Heart right ventricle (tissue), 16 donors: ENCODE results near the gene MYO7B. TPM values are rescaled to one million over a fixed set of nuclear protein-coding genes. Genes with fewer than 3 reads are reported as not detected.

ENCODE experiments used
- ATAC-seq, 8 donors: fragments of 200-7000 bp; cut with Tn5 transposase; one replicate each; pipeline ENCODE4 v1.9.1; 2020; ENCODE audit warnings: mild to moderate bottlenecking in 8 of 8, moderate library complexity in 8 of 8, moderate number of reproducible peaks in 1 of 8
- DNase-seq, 2 donors: peaks; one replicate each; pipeline ENCODE4 v3.0.0-alpha.2; 2020
- H3K27ac ChIP-seq, 10 donors: fragments of 200-600 bp; sonication (generic) in 2 of 10; one replicate each; pipeline versions ENCODE4 v1.5.0 to v1.8.0; 2020 to 2022; ENCODE audit warnings: mild to moderate bottlenecking in 3 of 10
- H3K27me3 ChIP-seq, 7 donors: fragments of 200-600 bp; one replicate each; pipeline ENCODE4 v1.8.0; 2021 to 2022; ENCODE audit warnings: mild to moderate bottlenecking in 2 of 7
- H3K36me3 ChIP-seq, 9 donors: fragments of 200-600 bp; sonication (generic) in 1 of 9; one replicate each; pipeline versions ENCODE4 v1.5.0 to v1.8.0; 2020 to 2022; ENCODE audit warnings: mild to moderate bottlenecking in 2 of 9
- H3K4me1 ChIP-seq, 9 donors: fragments of 200-600 bp; sonication (generic) in 1 of 9; one replicate each; pipeline versions ENCODE4 v1.5.0 to v1.8.0; 2020 to 2022; ENCODE audit warnings: mild to moderate bottlenecking in 4 of 9
- H3K4me3 ChIP-seq, 10 donors: fragments of 200-600 bp; sonication (generic) in 2 of 10; one replicate each; pipeline versions ENCODE4 v1.5.0 to v1.8.0; 2020 to 2022; ENCODE audit warnings: mild to moderate bottlenecking in 7 of 10, moderate library complexity in 2 of 10
- H3K9me3 ChIP-seq, 11 donors: fragments of 200-600 bp in 10 of 11; sonication (generic) in 2 of 11; one replicate each; pipeline versions ENCODE4 v1.5.0 to v1.8.0; 2013 to 2022; ENCODE audit warnings: mild to moderate bottlenecking in 2 of 11, control low read depth in 1 of 11, moderate library complexity in 1 of 11
- CTCF ChIP-seq, 9 donors: fragments of 200-600 bp; sonication (generic) in 2 of 9; IDR thresholded peaks; one replicate each; pipeline versions ENCODE4 v1.5.0 to v1.8.0; 2021 to 2022; ENCODE audit warnings: antibody characterized with exemption in 9 of 9, mild to moderate bottlenecking in 5 of 9, moderate library complexity in 1 of 9
- WGBS, 2 donors: extraction: QIAGEN DNeasy Blood & Tissue Kit; methylation state at CpG; one replicate each; pipeline ENCODE4 v1.1.7; 2013; ENCODE audit warnings: inconsistent platforms in 1 of 2; 5-methylcytosine and 5-hydroxymethylcytosine counted together
- intact Hi-C, 10 donors: fragments of 100-400 bp; cut with DNase I; formaldehyde crosslinking; loops; one replicate each; pipeline versions ENCODE4 v1.11.1 to v1.14.2; 2022
- polyA plus RNA-seq, 2 donors: library from polyadenylated mRNA; stranded (reverse); fragments of 200-250 nt; gene quantifications; one replicate each; pipeline ENCODE4 v1.2.3, GENCODE V29; 2013
- total RNA-seq, 10 donors: library from RNA; stranded (reverse); fragmentation: NEBNext Ultra II Directional in 3 of 10; extraction: Animal tissue kit (Norgen Biotek cat#: 25700) in 3 of 10; gene quantifications; one replicate each; pipeline versions ENCODE4 v1.2.1 to v1.2.4, GENCODE V29; 2021 to 2023
- donor health status: Arrhythmogenic right ventricular cardiomyopathy.
- donor health status: ischemic (EF 13 %, LVEDD 7.1; RV severe dilation, severe dysfunction).
- donor health status: healthy with polysubstance abuse.
- donor health status: DM: no; HTN: yes; CAD: no.
- donor health status: DM: no; HTN: no; CAD: no.
- donor health status: ischemic (EF 25% LVEDD 6.9; RV normal size, moderate dysfunction).
- donor health status: ischemic (EF 25% LVEDD 5.7; RV mildly dilated, moderate dysfunction).
- donor health status: healthy.
- donor health status: DM: yes; HTN: yes; CAD: no.
- donor health status: Ischemic cardiomyopathy.
- donor health status: ischemic (EF 35%, LVEDD 5.7; RV mildly dilated, moderate dysfunction).
- donor health status: nonischemic (EF 11% LVEDD 7.7; RV severe dilation, severe dysfunction).
- donor health status: DM: yes; HTN: yes; CAD: no.
- donor health status: PGD.
- donor health status: ischemic (EF 29% LVEDD 5.4; RV normal size, mild dysfunction).
- donor health status: nonischemic (EF 23%, LVEDD 6.1; RV moderate dilation, normal function).

Gene MYO7B
- total and polyA plus RNA-seq, 12 donors, result 0.42 to 2.3 (median 0.90) TPM

- no peaks in the 10 kb centered on the region for H3K4me1 ChIP-seq
- peaks cover 0 to 18% (median 6%) of the 10 kb centered on the region in 11 donors for H3K9me3 ChIP-seq
- H3K4me3 ChIP-seq, result no peak overlapping the region
- H3K27me3 ChIP-seq, result peaks cover 0 to 4% (median 0%) of the 10 kb centered on the region in 7 donors
- 84 to 89% methylated on average over 2 of the region's 2 CpGs for WGBS, 2 donors
- intact Hi-C loops, result no loop called here
- H3K36me3 ChIP-seq, result no peaks in the 10 kb centered on the region
- no peak overlapping the region for H3K27ac ChIP-seq
- DNase-seq (no peak), ATAC-seq (no peak)
- no peak for TF ChIP-seq CTCF (IDR thresholded peaks at IDR 0.05)
Measured at GRCh38 chr2:127552846-127553245, 17.4 kb downstream of the MYO7B start.

DNA sequence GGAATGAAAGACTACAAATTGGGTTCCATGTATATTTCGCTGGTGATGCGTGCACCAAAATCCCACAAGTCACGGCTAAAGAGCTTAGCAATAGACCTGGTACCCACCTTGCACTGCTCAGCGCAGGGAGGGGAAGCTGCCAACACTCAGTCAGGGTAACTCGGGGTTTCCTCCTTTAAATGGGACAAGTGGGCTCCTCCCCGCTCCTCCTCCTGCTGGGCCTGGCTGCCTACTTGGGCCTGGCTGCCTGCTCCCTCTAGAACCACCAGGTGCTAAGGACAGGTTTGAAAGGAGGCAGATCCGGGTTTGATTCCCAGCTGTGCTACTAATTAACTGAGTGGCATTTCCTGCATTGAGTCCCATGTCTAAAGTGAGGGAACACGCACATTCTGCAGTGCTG lies 23.4 kb downstream of the MYO7B start:
- no peak for TF ChIP-seq CTCF (IDR thresholded peaks at IDR 0.05)
- DNase-seq, result no peak
- WGBS, 2 donors, result 81 to 84% methylated on average over 8 of the region's 8 CpGs

DNA sequence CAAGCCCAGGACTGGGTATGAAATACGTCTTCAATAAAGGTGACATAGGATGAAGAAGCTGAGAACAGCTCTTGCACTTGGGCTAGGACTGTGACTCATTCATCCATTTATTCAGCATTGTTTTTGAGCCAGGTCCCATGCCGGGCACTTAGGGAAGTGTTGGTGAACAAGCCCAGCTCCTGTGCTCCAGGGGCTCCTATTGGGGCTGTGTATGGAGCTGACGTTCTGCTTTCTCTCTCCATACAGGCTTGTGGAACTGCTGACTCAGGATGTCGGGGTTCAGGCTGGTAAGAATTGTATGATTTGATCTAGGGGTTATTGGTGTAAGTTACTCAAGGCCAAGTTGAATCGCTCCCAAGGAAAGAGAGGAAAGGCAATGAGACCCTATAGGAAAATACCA lies 24.0 kb downstream of the MYO7B start:
- Histone ChIP-seq H3K4me1 (peaks cover 0 to 11% (median 0%) of the 10 kb centered on the region in 9 donors), H3K27me3 (no peaks in the 10 kb centered on the region), H3K27ac (no peak overlapping the region), H3K9me3 (peaks cover 0 to 23% (median 6%) of the 10 kb centered on the region in 11 donors), H3K4me3 (no peak overlapping the region), H3K36me3 (no peaks in the 10 kb centered on the region)
- no peak for DNase-seq
- ATAC-seq, result no peak
- intact Hi-C loops, result no loop called here
- WGBS, 2 donors, result 86 to 88% methylated on average over 5 of the region's 5 CpGs
- TF ChIP-seq CTCF (IDR thresholded peaks at IDR 0.05), result no peak

More for the DNA sequence above, 23.4 kb downstream of the MYO7B start:
- intact Hi-C loops, result no loop called here
- Histone ChIP-seq H3K27ac (no peak overlapping the region), H3K4me1 (peaks cover 0 to 6% (median 0%) of the 10 kb centered on the region in 9 donors), H3K36me3 (no peaks in the 10 kb centered on the region), H3K27me3 (no peaks in the 10 kb centered on the region), H3K4me3 (no peak overlapping the region), H3K9me3 (peaks cover 0 to 23% (median 6%) of the 10 kb centered on the region in 11 donors)
- ATAC-seq, result no peak

DNA sequence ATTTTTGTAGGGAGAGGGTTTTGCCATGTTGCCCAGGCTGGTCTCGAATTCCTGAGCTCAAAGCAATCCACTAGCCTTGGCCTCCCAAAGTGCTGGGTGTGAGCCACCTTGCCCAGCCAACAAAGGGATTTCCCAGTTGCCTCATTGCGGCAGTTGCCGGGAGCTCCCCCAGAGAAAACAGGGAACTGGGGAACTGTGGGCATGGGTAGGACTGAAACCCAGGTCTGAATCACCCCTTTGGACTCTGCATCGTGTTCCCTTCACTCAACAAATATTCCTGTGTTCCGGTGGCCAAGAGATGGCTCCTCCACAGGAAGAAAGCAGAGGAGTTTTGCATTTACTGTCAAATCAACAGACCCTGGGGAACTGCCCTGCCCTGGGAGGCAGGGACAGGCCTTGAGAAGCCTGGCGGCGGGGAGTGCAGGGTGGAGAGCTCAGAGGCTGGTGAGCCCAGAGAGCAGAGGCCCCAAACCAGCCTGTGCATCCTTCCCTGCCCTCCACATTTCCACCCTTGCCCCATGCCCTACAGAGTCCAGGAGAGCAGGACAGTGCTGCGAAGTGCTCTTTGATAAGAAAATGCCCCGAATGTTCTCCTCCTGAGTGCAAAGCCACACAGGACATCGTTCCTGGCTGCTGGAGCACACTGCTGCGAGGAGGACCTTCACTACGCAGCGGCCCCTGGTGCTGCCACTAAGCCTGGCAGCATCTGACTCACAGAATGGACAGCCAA lies 24.9 kb downstream of the MYO7B start:
- TF ChIP-seq CTCF (IDR thresholded peaks at IDR 0.05), result no peak
- H3K27ac ChIP-seq, result no peak overlapping the region
- ATAC-seq, result peak in 3 of 8 donors; percentile 26 to 53 (median 38)
- no peaks in the 10 kb centered on the region for H3K36me3 ChIP-seq
- WGBS, 2 donors, result 67 to 78% methylated on average over 13 of the region's 13 CpGs
- H3K4me1 ChIP-seq, result peaks cover 0 to 12% (median 0%) of the 10 kb centered on the region in 9 donors
- intact Hi-C loops, result no loop called here
- no peak overlapping the region for H3K4me3 ChIP-seq
- H3K9me3 ChIP-seq, result peaks cover 0 to 23% (median 6%) of the 10 kb centered on the region in 11 donors
- H3K27me3 ChIP-seq, result no peaks in the 10 kb centered on the region
- DNase-seq, result no peak
